Stimulated activated naive CD4-positive, alpha-beta T cell (primary cell): Measurements from ENCODE around the gene NFYC.
"Not testable (repeated sequence)": the region's sequence is repeated elsewhere in the genome, so short reads cannot be mapped to it uniquely, and the experiment has no call there.

Experiments used
- DNase-seq, 6 experiments: peaks; one replicate each; lab custom pipeline; 2025; lab: John Stamatoyannopoulos, UW

NFYC gene

GRCh38 chr1:40665335-40666171, 26.0 kb upstream of the NFYC start, which contains the start of gene RIMS3:
Gene RIMS3, minus strand, starts transcription at chr1:40665682. Its CDS starts 23,757 bp downstream, at chr1:40641925.
- DNase-seq: peak; percentile 49 to 86 (median 78)

GRCh38 chr1:40668769-40669525, 22.6 kb upstream of the NFYC start:
- DNase-seq: peak; percentile 57 to 81 (median 71)

GRCh38 chr1:40673452-40673851, 18.1 kb upstream of the NFYC start:
- no peak for DNase-seq

GRCh38 chr1:40676501-40676900, 15.0 kb upstream of the NFYC start:
- no peak for DNase-seq

GRCh38 chr1:40679165-40679953, 12.1 kb upstream of the NFYC start:
- DNase-seq: no peak

GRCh38 chr1:40684669-40685068, 6.8 kb upstream of the NFYC start:
- DNase-seq: no peak

GRCh38 chr1:40687059-40687458, 4.4 kb upstream of the NFYC start:
- DNase-seq: no peak

GRCh38 chr1:40687661-40688060, 3.8 kb upstream of the NFYC start:
- no peak for DNase-seq

GRCh38 chr1:40689737-40690136, 1.8 kb upstream of the NFYC start:
- DNase-seq: no peak

GRCh38 chr1:40690771-40691537, 550 bp upstream of the NFYC start:
- DNase-seq: no peak

- no peak for DNase-seq
Observed at GRCh38 chr1:40692429-40692895, 958 bp downstream of the NFYC start.

GRCh38 chr1:40693425-40693824, 1.9 kb downstream of the NFYC start:
- DNase-seq: no peak

GRCh38 chr1:40694353-40694874, 2.9 kb downstream of the NFYC start:
- DNase-seq: no peak

GRCh38 chr1:40696294-40696693, 4.8 kb downstream of the NFYC start:
- DNase-seq: no peak

- DNase-seq: no peak
Observed at GRCh38 chr1:40697436-40697835, 5.9 kb downstream of the NFYC start.

- no peak for DNase-seq
Observed at GRCh38 chr1:40699787-40700186, 8.3 kb downstream of the NFYC start.

- DNase-seq: no peak
Observed at GRCh38 chr1:40701684-40702083, 10.2 kb downstream of the NFYC start.

- not testable (repeated sequence) for DNase-seq
Observed at GRCh38 chr1:40702810-40703209, 11.3 kb downstream of the NFYC start.

GRCh38 chr1:40703316-40703715, 11.8 kb downstream of the NFYC start:
- no peak for DNase-seq

- DNase-seq: no peak
Observed at GRCh38 chr1:40704817-40705733, 13.6 kb downstream of the NFYC start.
